GM18498 (cell line): ENCODE results near the gene MRPL1.
"Not testable (repeated sequence)": the region's sequence is repeated elsewhere in the genome, so short reads cannot be mapped to it uniquely, and the experiment has no call there.

Source experiments
- ATAC-seq: cut with Tn5 transposase; IDR thresholded peaks from one replicate; pipeline ENCODE4 v1.9.1; 2021; ENCODE audit warnings: mild to moderate bottlenecking, moderate library complexity; ENCODE audit not compliant: unreplicated experiment

MRPL1 gene

DNA sequence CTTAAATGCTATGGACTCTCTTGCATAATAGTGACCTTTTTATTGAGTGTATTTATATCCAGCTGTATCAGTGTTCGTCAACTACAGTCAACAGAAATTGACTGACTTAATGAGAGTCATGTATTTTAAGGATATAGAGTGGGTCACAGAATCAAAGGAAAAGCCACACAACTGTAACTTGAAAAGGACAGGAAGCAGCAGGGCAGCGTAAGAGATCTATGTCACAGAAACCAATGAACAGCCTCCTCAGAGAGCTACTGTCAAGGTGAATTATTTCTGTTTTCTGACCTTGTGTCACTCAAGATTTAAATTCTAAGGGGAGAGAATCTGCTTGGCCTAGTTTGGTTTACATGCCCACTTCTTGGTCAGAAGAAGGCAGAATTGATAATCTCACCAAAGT is 100.4 kb downstream of the MRPL1 start:
- no peak for ATAC-seq

DNA sequence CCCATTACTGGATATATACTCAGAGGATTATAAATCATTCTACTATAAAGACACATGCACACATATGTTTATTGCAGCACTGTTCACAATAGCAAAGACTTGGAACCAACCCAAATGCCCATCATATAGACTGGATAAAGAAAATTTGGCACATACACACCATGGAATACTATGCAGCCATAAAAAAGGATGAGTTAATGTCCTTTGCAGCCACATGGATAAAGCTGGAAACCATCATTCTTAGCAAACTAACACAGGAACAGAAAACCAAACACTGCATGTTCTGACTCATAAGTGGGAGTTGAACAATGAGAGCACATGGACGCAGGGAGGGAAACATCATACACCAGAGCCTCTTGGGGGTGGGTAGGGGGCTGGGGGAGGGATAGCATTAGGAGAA is 111.0 kb downstream of the MRPL1 start:
- not testable (repeated sequence) for ATAC-seq

DNA sequence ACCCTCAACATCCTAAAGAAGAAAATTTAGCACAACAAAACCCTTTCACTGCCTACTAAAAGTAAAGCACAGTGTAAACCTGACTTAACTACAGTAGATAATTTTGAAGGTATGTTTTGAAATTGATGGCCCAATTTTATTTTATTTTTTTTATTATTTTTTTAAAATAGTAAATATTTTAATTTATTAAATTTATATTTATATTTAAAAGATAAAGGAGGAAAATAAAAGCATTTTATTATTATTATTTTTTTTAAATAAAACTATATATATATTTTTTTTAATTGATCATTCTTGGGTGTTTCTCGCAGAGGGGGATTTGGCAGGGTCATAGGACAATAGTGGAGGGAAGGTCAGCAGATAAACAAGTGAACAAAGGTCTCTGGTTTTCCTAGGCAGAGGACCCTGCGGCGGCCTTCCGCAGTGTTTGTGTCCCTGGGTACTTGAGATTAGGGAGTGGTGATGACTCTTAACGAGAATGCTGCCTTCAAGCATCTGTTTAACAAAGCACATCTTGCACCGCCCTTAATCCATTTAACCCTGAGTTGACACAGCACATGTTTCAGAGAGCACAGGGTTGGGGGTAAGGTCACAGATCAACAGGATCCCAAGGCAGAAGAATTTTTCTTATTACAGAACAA is 120.4 kb downstream of the MRPL1 start:
- ATAC-seq, result not testable (repeated sequence)

DNA sequence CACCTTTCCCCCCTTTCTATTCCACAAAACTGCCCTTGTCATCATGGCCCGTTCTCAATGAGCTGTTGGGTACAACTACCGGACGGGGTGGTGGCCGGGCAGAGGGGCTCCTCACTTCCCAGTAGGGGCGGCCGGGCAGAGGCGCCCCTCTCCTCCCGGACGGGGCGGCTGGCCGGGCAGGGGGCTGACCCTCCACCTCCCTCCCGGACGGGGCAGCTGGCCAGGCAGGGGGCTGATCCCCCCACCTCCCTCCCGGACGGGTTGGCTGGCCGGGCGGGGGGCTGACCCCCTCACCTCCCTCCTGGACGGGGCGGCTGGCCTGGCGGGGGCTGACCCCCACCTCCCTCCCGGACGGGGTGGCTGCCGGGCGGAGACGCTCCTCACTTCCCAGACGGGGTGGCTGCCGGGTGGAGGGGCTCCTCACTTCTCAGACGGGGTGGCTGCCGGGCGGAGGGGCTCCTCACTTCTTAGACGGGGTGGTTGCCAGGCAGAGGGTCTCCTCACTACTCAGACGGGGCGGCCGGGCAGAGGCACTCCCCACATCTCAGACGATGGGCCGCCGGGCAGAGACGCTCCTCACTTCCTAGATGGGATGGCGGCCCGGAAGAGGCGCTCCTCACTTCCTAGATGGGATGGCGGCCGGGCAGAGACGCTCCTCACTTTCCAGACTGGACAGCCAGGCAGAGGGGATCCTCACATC is 121.1 kb downstream of the MRPL1 start:
- not testable (repeated sequence) for ATAC-seq

DNA sequence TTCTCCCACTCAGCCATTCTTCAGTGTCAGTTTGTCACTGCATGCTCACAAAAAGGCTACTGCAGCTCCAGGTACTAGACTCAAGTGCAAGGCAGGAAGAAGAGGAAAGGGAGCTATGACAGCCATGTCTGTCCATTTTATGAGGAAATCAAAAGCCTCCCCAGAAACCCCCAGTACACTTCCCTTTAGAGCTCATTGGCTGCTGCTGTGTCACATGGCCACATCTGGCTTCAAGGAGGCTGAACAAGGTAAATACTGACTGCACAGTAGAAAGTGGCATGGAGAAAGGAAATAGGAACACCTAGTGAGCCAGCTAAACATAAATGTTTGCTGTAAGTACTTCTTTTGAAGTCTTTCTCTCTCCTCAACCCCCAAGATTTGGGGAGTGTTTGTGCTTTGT is 127.3 kb downstream of the MRPL1 start:
- no peak for ATAC-seq

DNA sequence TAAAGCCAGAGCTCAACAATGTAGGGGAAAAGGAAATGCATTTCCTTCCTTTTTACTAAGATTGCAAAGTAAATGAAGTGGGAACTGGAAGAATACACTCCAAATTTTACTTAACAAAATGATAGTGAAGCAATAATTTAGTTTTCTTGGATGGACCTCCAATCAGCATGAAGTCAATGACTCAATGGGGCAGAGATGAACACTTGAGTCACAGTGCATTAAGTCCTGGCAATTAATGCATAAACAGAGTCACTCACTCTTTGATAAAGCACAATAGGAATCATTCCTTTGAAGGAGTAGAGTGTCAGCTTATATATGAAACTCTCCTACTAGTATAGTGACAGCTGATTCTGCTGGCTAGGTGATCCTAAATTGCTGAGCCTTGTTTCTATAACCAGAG is 127.8 kb downstream of the MRPL1 start:
- ATAC-seq, result no peak

DNA sequence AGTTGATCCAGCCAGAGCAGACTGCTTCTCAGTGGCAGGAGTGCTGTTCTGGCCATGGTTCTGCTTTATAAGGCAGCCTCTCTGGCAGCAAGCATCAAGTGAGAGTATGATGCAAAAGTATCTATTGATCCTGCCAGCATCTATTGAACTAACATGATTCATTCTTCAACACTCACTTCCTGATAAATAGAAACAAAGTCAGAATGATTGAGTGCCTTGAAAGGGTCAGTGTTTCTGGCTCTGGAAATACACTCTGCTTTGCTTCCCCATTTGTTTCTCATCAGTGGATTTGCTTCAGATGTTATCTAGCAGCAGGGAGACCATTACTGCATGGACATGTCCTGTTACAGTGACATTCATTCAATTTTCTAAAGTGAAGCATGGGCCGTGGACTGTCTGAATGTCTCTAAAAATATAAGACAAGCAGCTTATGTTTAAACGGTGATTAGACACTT is 128.3 kb downstream of the MRPL1 start:
- no peak for ATAC-seq

DNA sequence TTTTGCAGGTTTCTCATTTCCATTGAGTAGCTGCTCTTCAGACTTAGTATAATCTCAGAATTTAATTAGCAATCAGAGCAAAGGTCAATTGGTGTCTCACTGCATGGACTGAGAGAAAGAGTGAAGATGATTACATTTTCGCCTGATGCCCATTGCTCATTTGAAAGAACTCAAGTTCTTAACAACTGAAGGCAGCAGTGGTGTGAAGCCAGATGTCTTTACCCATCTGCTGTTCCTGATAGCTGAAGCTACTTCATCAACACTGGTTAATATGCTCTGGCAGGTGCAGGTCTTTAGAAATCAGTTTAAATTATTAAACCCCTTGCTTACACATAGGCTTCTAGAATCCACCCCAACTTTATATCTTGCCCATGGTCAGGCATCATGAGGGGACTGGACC is 130.0 kb downstream of the MRPL1 start:
- no peak for ATAC-seq

DNA sequence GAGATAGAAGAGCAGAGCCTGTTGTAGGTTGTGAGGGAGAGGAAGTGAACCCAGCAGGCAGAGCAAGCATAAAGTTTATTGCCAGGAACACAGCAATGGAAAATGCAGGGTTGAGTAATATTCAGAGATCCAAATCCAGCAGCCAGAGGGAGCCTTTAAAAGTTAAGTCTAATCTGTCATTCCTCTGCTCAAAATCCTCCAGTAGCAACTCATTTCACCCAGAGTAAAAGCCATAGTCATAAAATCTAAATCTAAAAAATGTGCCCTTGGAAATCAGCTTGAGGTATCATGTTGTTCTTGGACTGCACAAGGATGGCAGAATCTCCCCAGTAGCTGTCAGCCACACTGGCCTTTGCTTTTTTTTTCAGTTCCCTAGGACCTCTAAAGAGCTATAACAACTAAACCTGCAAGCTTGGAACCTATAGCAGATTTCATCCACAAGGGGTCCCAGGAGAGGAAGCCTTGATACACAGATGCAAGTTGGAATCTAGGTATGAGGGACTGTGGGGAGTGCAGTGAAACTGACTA is 131.6 kb downstream of the MRPL1 start:
- peak; percentile 76 for ATAC-seq

DNA sequence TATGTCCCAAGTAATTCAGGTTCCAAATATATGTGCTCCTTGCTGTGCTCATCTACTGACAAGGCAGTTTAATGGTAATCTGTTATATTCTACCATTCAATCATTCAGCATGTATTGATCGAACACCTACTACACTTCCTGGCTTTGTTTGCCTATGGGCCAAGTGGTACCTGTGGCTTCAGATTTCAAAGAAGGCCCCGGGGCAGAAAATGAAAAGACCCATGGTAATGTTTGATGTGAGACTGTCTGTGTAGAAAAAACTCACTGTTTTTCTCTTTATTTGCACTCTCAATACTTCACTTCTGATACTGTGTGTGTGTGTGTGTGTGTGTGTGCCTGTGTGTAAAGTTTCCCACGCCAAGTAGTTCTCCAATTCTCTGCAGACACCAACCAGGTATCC is 133.4 kb downstream of the MRPL1 start:
- no peak for ATAC-seq

DNA sequence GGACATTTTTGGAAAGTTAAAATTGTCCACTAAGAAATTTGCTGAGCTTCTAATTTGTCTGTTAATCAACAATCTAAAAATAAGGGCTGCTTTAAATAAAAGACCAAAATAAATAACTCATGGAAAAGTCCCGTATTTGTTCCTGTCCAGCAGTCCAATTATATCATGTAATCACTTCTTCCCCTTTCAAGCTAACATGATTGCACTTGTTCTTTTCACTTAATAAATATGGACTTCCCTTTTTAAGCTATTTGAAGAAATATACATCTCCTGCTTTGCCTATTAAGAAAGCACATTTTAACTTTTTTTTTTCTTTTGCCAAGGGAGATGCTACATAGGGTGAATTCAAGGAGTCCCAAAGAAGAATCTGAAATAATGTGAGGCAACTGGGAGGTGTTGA is 138.9 kb downstream of the MRPL1 start:
- no peak for ATAC-seq

DNA sequence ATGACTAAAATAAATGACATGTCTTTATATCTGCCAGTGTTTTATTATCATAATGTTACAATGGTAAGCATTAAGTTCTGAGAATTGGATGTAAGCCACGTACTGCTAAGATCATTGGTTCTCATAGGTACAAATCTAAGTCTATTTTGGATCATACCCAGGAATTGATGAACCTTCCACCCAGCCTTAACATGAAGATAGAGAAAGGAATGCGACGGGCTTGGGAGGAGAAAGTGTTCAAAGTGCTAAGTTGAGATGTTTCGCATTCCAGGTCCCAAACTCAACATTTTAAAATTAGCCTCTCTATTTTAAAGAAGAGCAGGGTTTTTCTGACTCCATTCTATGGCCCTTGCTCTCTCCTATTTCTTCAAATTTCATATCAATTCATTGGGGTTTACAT is 139.6 kb downstream of the MRPL1 start:
- no peak for ATAC-seq
